Stimulated activated CD8-positive, alpha-beta memory T cell treated with anti-CD3 and anti-CD28 coated beads, Interleukin-4, amount 100 ng/mL, for 1 hour (primary cell): ENCODE results near the gene SSRP1.

ENCODE experiments used
- DNase-seq, 2 donors: peaks; one replicate each; pipeline ENCODE4 v3.0.0-alpha.2; 2020; ENCODE audit warnings: low read depth in 2 of 2, low spot score in 1 of 2

Gene SSRP1

DNA sequence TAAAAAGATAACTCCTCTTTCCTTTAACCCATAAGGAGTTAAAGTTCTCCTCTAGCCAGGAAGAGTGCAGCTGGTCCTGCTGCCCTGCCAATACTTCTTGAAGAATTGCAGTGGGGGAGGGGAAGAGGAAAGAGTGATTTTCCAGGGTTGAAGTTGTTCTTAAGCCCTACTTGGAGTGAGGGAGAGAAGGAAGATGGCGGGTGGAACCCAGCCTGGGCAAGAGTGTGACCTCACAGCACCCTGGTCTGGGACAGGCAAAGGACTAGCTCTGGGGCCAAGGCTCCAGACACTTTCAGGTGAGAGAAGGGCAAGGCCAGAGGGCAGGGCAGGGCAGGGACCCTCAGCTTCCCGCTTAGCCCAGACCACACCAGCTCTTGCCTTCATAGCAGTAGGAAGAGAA, 17.5 kb downstream of the SSRP1 start:
- DNase-seq: no peak

GRCh38 chr11:57316017-57316416, 19.7 kb downstream of the SSRP1 start:
- DNase-seq: no peak

GRCh38 chr11:57315491-57315890, 20.2 kb downstream of the SSRP1 start:
- no peak for DNase-seq

- DNase-seq: no peak
These were observed 21.3 kb downstream of the SSRP1 start for GRCh38 chr11:57314221-57314973.

GRCh38 chr11:57313788-57314135, 21.9 kb downstream of the SSRP1 start:
- no peak for DNase-seq

DNA sequence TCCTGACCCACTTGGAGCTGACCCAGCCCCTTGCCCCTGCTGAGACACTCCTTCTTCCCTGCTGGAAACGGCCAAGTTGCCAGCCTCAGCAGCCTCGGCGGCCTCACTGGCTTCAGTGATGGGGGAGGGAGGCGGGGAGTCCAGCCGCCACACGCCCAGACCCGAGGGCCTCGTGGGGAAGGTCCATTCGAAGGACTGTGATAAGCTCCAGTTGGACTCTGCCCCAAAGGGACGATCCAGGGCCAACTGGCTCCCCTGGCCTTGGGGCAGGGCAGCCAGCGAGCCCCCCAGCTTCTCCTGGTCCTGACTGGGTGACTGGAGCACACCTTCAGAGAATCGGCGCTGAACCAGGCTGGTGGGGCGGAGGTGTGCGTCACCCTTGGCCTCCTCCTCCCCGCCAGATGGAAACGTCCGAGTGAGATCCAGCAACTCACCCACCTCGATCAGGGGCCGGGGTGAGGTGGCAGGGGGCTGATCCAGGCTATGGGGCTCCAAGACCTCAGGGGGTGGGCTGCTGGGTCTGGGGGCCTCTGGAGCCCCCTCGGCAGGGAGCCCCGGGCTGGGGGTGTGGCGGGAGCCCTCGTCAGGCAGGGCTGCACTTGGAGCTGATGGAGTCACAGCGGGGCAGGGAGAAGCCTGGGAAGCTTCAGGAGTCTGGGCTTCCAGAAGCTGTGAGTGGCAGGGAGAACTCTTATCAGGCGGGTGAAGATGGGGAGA, 22.5 kb downstream of the SSRP1 start:
- no peak for DNase-seq

- DNase-seq: no peak
These were observed 23.1 kb downstream of the SSRP1 start for GRCh38 chr11:57312511-57313021.

DNA sequence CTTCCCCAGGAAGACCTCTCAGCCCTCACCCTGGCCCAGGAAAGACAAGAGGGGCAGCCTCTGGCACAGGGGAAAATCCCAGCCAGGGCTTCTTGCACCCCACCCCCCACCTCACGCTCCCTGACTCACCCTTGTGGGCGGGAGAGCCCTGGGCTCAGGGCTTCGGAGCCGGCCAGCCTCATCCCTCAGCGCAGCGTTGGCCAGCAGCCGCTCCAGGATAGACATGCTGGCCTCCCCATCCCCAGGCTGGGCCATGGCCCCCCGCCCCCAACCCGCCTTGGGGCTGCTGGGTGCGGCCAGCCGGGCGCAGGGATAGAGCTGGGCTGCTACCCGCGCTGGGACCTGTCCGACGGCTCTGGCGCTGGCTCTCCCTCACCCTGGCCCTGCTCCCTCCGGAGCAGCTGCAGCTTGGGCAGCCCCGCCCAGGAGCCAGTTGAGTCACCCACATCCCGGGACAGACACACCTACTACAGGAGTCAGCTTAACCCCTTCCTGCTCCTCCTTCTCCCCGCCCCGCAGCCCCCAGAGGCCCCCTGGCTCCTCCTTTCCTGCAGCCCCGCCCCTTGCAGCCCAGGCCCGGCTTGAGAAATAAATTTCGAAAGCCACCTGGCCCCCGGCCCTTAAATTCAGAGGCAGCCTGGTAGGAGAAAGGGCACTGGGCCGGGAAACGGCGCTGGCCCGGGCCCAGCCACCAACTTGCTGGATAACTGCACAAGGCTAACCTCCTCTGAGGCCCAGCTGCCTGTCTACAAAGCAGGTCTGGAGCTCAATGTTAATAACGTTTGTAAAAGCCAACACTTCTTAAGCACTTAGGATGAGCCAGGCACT, 24.4 kb downstream of the SSRP1 start:
- DNase-seq: no peak

GRCh38 chr11:57310630-57311086, 25.0 kb downstream of the SSRP1 start:
- no peak for DNase-seq

DNA sequence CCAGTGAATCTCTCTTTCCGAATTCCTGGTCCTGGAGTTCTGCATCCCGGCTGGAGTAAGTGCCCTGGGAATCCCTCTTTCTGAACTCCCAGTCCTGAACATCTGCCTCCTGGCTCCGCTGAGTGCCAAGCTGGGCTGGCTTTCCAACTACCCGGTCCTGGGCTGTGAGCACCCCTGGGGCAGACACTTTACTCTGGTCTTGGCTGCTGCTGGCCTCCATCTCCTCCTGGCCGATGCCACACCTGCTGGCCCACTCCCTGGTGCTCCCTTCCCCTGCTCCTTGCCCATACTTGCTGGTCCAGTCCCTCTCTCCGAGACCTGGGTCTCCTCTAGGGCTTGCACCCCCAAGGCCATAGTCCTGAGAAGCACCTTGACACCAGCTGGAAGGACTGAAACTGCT, 25.6 kb downstream of the SSRP1 start:
- DNase-seq: no peak

DNA sequence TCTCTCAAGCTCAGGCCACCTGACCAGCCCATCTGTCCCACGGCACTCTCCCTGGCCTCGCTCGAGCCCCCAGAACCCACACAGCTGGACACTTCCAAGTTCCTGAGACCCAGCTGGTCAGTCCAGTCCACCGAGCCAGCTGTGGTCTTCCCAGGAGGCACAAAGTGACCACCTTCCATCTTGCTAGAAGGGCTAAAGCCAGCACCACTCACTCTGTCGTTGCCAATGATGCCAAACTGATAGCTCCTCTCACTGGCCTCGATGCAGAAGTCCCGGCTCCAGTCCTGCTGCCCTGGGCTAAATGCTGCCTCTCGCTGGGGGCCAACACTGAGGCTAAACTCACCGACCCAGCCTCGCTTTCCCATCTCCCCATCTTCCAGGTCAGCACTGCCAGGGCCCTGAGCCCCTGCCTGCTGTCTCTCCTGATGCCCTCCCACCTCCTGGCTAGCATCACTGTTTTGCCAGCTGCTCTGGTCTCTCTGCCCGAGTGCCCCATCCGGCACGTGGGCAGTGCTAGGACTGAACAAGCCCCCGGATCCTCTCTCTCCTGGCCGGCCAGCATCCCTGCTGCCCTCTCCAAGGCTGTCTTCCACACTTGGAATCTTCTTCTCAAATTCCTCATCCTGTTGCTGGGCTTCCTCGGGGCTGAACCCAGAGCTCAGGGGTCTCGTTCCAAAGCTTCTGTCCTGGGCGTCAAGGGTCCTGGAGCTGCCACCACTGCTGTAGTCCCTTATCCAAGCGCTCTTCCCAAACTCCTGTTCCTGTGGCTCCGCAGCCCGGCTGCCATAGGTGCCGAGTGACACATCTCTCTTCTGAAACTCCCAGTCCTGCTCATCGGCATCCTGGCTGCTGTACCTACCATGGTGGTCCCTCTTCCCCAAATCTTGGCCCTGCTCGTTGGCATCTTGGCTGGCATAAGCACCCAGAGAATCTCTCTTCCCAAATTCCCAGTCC, 26.3 kb downstream of the SSRP1 start:
- no peak for DNase-seq

DNA sequence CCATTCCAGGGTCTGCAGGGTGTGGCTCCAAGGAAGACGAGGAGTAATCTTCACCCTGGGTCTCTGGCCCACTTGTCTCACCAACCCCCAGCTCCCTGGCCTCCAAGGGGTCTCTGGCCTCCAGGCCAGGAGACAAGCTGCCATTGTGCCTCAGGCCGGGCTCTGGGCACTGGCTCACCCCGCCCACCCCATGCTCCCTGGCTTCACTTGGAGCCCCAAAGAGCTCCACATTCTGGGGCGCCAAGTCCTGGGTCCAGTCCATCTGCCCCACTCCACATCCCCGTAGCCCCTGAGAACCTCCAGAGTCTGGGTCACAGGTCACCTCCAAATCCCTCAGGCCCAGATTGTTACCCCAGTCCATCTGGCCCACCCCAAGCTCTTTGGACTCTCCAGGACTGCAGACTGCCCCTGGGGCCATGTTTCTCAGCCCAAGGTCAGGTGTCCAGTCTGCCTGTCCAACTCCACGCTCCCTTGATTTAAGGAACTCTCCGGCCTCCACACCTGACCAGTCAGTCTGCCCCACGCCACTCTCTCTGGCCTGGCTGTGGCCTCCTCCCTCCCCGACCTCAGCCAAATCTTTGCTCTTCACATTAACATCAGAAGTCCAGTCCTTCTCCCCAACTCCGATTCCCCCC, 27.1 kb downstream of the SSRP1 start:
- DNase-seq: no peak

DNA sequence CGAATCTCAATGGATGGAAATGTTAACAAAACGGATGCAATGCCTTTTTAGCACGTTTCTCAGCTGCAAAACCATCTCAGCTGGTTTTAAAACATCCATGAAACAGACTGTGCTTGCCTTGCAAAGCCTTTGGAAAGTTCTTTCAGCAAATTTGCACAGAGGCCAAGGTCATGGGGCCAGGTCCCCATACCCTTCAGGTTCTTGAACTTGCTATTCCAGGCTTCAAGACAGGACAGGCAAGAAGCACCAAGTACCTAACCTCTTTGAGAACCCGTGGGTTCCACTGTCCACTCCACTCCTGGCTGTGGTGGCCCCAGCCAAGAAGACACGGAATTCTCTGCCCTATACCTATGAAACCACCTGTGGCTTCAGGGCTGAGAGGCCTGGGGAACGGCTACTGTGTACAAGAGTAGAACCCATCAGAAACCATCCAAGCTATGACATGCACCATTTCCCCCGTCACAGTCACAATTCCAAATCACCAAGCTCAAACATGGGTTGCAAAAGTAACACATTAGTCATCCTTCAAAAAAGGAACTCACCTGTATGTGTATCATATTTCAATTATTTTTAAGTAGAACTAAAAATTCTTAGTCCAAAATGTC, 27.9 kb downstream of the SSRP1 start:
- DNase-seq: no peak

DNA sequence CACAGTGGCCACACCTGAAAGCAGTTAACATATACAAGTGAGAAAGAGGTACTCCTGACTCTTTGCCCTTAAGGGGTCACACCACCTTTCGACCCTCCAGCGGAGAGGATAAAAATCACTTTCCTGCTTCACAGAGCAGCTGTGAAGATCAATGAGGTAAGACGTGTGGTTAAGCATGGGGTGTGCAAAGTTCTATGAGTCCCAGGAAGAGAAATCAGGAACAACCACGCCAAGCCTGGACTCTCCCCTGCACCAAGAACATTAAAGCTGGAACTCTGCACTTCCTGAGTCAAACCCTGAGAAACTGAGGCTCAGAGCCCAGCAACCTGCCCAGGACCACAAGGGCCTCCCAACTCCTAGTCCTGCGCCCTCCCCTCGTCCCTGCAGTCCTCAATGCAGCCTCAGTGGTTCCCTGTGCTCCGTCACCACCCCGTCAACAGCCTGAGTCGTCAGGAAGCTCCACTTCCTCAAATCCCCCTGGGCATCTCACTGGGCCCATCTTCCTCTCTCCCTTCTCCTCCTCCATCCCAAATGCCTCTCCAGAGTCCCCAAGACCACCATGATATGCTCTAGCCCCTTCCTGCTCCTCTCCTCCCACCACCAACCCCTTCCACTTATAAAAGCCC, 28.6 kb downstream of the SSRP1 start:
- DNase-seq: no peak

- no peak for DNase-seq
These were observed 29.4 kb downstream of the SSRP1 start for GRCh38 chr11:57306161-57306876.

DNA sequence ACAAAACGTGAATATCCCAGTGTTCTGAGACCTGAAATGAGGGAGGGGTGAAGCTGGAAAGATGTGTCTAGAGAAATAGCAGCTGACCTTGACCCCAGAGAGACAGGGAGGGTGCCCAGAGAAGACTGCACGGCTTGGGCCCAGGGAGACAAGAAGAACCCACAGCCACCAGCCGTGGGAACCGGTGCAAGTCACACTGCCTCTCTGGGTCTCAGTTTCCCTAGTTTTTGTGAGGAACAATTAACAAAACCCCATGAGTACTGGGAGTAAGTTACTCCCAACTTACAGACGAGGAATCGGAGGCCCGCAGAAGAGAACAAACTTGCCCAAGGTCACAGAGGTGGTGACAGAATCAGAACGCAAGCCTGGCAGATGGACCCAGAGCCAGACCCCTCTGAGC, 30.2 kb downstream of the SSRP1 start:
- no peak for DNase-seq

DNA sequence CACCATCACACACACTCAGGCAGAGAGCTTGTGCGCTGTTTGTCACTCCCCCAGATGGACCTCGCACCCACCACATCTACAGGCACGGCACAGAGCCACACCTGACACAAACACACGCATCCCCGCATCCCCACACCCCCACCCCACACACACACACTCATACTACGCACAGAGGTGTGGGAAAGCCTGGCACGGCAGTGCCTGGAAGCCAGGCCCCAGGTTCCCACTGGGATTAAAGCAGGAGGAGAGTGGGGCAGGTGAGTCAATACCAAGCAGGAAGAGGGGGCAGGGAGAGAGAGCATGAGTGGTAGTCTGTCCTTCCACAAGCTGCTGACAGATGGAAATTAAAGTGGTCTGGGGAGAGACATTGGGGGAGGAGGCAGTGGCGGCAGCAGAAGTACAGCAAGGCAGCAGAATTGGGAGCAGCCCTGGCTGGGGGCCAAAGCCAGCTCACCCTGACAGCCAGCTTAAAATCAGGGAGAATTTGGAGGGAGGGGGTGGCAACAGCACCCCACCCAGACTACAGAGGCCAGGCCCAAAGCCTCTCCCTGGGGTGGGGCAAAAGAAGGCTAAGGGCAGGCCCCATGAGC, 31.6 kb downstream of the SSRP1 start:
- DNase-seq: no peak

DNA sequence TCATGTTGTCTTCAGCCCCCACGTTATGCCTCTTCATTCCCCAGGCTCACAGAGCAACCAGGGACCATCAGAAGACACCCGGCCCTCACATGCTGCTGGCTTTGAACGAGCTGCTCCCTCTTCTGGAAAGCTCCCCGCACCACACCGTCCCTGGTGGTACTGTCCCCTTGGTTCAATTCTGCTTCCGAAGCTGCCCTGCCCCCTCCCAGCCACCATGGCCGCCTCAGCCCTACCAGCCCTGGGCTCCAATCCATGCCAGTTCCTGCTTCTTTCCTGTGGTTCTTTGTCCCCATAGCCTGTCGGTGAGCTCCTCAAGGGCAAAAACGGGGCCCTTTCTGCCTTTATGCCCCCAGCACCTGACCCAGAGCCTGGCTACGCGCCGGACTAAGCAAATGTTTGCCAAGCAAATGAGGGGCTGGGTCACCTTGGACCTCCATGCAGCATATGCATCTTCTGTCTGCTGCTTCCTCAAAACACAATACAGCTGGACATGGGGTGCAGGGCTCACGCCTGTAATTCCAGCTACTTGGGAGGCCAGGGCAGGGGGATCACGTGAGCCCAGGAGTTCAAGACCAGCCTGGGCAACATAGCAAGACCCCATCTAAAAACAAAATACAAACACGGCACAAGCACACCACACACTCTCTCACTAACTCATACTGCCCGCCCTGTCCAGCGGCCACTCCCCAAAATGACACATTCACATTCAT, 32.3 kb downstream of the SSRP1 start:
- DNase-seq: no peak
